Measurements from ENCODE around the gene LIFR. TPM values are rescaled to one million over a fixed set of nuclear protein-coding genes. Genes with fewer than 3 reads are reported as not detected.

LIFR gene
- total RNA-seq, 1 experiment from 2014 or later = 3.7 TPM

- ChIA-PET POLR2A (interaction anchor here (1.5 kb wide), 1 partner anchor 30 kb away, joined by 4 read pairs; no protein-coding TSS in a partner anchor), CTCF (interaction anchor here (0.5 to 4.4 kb wide), 6 partner anchors 11 to 629 kb away, joined by 3 to 18 read pairs (median 4); no protein-coding TSS in a partner anchor)
- Mint-ChIP-seq H3K27ac (ENCODE audit: low read depth, unreplicated experiment) (no peak overlapping the region), H3K27me3 (ENCODE audit: insufficient read depth, unreplicated experiment) (no peaks in the 10 kb centered on the region), H3K9me3 (ENCODE audit: unreplicated experiment) (no peaks in the 10 kb centered on the region), H3K36me3 (ENCODE audit: insufficient read depth, unreplicated experiment) (peaks cover 30% of the 10 kb centered on the region), H3K4me3 (ENCODE audit: unreplicated experiment) (no peak overlapping the region), H3K4me1 (ENCODE audit: insufficient read depth, unreplicated experiment) (no peaks in the 10 kb centered on the region)
- DNase-seq (ENCODE audit: unreplicated experiment) = no peak
- intact Hi-C loops (cut with micrococcal nuclease) = no loop called here
- no peak for TF ChIP-seq CTCF (IDR thresholded peaks at IDR 0.05; ENCODE audit: unreplicated experiment)
- BruUV-seq (replicated peaks) = no TSS peak
Observed at GRCh38 chr5:38452201-38452600, 104.2 kb downstream of the LIFR start.

- Mint-ChIP-seq H3K27me3 (ENCODE audit: insufficient read depth, unreplicated experiment) (no peaks in the 10 kb centered on the region), H3K4me1 (ENCODE audit: insufficient read depth, unreplicated experiment) (peaks cover 10% of the 10 kb centered on the region)
- CTCF ChIA-PET = interaction anchor here (0.6 to 4.4 kb wide), 5 partner anchors 10 to 471 kb away, joined by 3 to 18 read pairs (median 3); no protein-coding TSS in a partner anchor
Observed at GRCh38 chr5:38451074-38451725, 105.2 kb downstream of the LIFR start.

GRCh38 chr5:38450627-38451026 lies 105.8 kb downstream of the LIFR start:
- ChIA-PET POLR2A (interaction anchor here (1.3 kb wide), 1 partner anchor 30 kb away, joined by 3 read pairs; no protein-coding TSS in a partner anchor), CTCF (interaction anchor here (0.6 to 4.4 kb wide), 5 partner anchors 9 to 472 kb away, joined by 3 to 18 read pairs (median 3); no protein-coding TSS in a partner anchor)
- TF ChIP-seq CTCF (IDR thresholded peaks at IDR 0.05; ENCODE audit: unreplicated experiment) = no peak
- Mint-ChIP-seq H3K27me3 (ENCODE audit: insufficient read depth, unreplicated experiment) (no peaks in the 10 kb centered on the region), H3K27ac (ENCODE audit: low read depth, unreplicated experiment) (no peak overlapping the region), H3K4me3 (ENCODE audit: unreplicated experiment) (no peak overlapping the region), H3K36me3 (ENCODE audit: insufficient read depth, unreplicated experiment) (peaks cover 30% of the 10 kb centered on the region), H3K4me1 (ENCODE audit: insufficient read depth, unreplicated experiment) (peaks cover 11% of the 10 kb centered on the region), H3K9me3 (ENCODE audit: unreplicated experiment) (no peaks in the 10 kb centered on the region)
- no TSS peak for BruUV-seq (replicated peaks)
- intact Hi-C loops (cut with micrococcal nuclease) = no loop called here
- DNase-seq (ENCODE audit: unreplicated experiment) = no peak

More at GRCh38 chr5:38451074-38451725, 105.2 kb downstream of the LIFR start:
- BruUV-seq (replicated peaks) = no TSS peak
- TF ChIP-seq CTCF (IDR thresholded peaks at IDR 0.05; ENCODE audit: unreplicated experiment) = no peak
- no peaks in the 10 kb centered on the region for H3K9me3 Mint-ChIP-seq (ENCODE audit: unreplicated experiment)
- peaks cover 30% of the 10 kb centered on the region for H3K36me3 Mint-ChIP-seq (ENCODE audit: insufficient read depth, unreplicated experiment)
- POLR2A ChIA-PET = no interaction called here
- DNase-seq (ENCODE audit: unreplicated experiment) = no peak
- intact Hi-C loops (cut with micrococcal nuclease) = no loop called here
- H3K4me3 Mint-ChIP-seq (ENCODE audit: unreplicated experiment) = no peak overlapping the region
- H3K27ac Mint-ChIP-seq (ENCODE audit: low read depth, unreplicated experiment) = no peak overlapping the region

- H3K36me3 Mint-ChIP-seq (ENCODE audit: insufficient read depth, unreplicated experiment) = peaks cover 30% of the 10 kb centered on the region
- no peak for DNase-seq (ENCODE audit: unreplicated experiment)
- BruUV-seq (replicated peaks) = no TSS peak
- ChIA-PET CTCF (interaction anchor here (2.2 kb wide), 1 partner anchor 28 kb away, joined by 9 read pairs; no protein-coding TSS in a partner anchor), POLR2A (interaction anchor here (0.8 kb wide), 1 partner anchor 15 kb away, joined by 3 read pairs; no protein-coding TSS in a partner anchor)
- no peaks in the 10 kb centered on the region for H3K9me3 Mint-ChIP-seq (ENCODE audit: unreplicated experiment)
- no peak overlapping the region for H3K27ac Mint-ChIP-seq (ENCODE audit: low read depth, unreplicated experiment)
- intact Hi-C loops (cut with micrococcal nuclease) = loop anchor here (5.0 kb wide), 1 partner anchor 89 kb away; no protein-coding TSS in a partner anchor
- no peaks in the 10 kb centered on the region for H3K27me3 Mint-ChIP-seq (ENCODE audit: insufficient read depth, unreplicated experiment)
- peaks cover 16% of the 10 kb centered on the region for H3K4me1 Mint-ChIP-seq (ENCODE audit: insufficient read depth, unreplicated experiment)
- no peak for TF ChIP-seq CTCF (IDR thresholded peaks at IDR 0.05; ENCODE audit: unreplicated experiment)
- H3K4me3 Mint-ChIP-seq (ENCODE audit: unreplicated experiment) = no peak overlapping the region
Observed at GRCh38 chr5:38448568-38449350, 107.7 kb downstream of the LIFR start.

Data from MCF 10A (cell line).